Measurements from ENCODE around the gene MARK1.

Gene MARK1

DNA sequence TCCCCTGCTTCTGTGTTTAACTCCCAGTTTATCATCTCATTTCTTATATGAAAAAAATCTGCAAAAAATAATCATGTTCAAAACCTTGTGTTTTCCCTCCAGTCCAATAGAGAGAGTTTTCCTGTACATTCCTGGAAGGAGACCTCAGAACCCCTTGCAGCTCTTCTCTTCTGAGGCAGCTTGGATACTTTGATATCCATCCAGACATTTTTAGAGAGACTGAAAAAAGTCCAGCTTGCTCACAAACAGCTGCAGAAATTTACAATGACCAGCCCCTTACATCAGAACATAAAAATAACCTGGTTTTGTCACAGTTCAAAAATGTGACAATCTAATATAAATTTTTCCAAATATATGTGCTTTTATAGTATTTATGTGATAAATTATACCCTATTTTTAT is 88.9 kb downstream of the MARK1 start:
- Histone ChIP-seq H3K27ac (ENCODE audit: low read length) (no peak overlapping the region), H4K20me1 (ENCODE audit: insufficient read depth, low read length) (no peaks in the 10 kb centered on the region), H3K9ac (ENCODE audit: low read length) (no peak overlapping the region), H3K4me2 (ENCODE audit: low read depth, low read length) (no peak overlapping the region), H3K4me3 (ENCODE audit: low read length) (no peak overlapping the region), H3K9me2 (replicated peaks; ENCODE audit: insufficient read depth, low read length) (no peaks in the 10 kb centered on the region), H3K4me1 (ENCODE audit: low read length) (no peaks in the 10 kb centered on the region), H3K36me3 (replicated peaks; ENCODE audit: insufficient read depth, low read length) (no peaks in the 10 kb centered on the region), H3F3A (ENCODE audit: insufficient read depth, low read length) (no peaks in the 10 kb centered on the region), H3K27me3 (replicated peaks; ENCODE audit: insufficient read depth, low read length) (no peaks in the 10 kb centered on the region), H3K79me2 (ENCODE audit: low read length) (no peaks in the 10 kb centered on the region), H2AFZ (ENCODE audit: low read length) (no peak overlapping the region), H3K9me3 (replicated peaks; ENCODE audit: insufficient read depth, low read length) (no peaks in the 10 kb centered on the region)
- TF ChIP-seq, protein P1, sequence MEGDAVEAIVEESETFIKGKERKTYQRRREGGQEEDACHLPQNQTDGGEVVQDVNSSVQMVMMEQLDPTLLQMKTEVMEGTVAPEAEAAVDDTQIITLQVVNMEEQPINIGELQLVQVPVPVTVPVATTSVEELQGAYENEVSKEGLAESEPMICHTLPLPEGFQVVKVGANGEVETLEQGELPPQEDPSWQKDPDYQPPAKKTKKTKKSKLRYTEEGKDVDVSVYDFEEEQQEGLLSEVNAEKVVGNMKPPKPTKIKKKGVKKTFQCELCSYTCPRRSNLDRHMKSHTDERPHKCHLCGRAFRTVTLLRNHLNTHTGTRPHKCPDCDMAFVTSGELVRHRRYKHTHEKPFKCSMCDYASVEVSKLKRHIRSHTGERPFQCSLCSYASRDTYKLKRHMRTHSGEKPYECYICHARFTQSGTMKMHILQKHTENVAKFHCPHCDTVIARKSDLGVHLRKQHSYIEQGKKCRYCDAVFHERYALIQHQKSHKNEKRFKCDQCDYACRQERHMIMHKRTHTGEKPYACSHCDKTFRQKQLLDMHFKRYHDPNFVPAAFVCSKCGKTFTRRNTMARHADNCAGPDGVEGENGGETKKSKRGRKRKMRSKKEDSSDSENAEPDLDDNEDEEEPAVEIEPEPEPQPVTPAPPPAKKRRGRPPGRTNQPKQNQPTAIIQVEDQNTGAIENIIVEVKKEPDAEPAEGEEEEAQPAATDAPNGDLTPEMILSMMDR (IDR thresholded peaks at IDR 0.05; ENCODE audit: low read length), result no peak
- TF ChIP-seq EZH2 (optimal IDR thresholded peaks at IDR 0.05; ENCODE audit: low read depth, low read length) (no peak), EZH2phosphoT487 (IDR thresholded peaks at IDR 0.05; ENCODE audit: low read length) (no peak)
- no peak for DNase-seq

DNA sequence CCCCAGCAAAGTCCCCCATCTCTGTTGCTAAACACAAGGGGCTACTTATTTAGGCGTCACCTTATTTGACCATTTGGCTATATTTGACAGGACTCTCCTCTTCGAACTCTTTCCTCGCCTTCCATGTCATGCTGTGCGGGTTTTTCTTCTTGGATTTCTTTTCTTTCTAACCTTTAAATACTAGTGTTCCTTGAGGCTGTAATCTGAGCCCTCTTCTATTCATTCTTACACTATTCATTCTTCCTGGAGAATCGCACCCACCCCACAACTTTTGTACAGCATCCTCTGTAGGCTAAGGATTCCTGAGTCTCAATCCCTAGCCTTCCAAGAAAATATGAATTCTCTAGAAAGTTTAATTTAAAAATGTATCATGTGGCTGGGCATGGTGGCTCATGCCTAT is 100.5 kb downstream of the MARK1 start:
- Histone ChIP-seq H3K27me3 (replicated peaks; ENCODE audit: insufficient read depth, low read length) (no peaks in the 10 kb centered on the region), H3K4me3 (ENCODE audit: low read length) (no peak overlapping the region), H3K9me2 (replicated peaks; ENCODE audit: insufficient read depth, low read length) (no peaks in the 10 kb centered on the region), H3K27ac (ENCODE audit: low read length) (no peak overlapping the region), H3F3A (ENCODE audit: insufficient read depth, low read length) (no peaks in the 10 kb centered on the region), H3K4me1 (ENCODE audit: low read length) (no peaks in the 10 kb centered on the region), H4K20me1 (ENCODE audit: insufficient read depth, low read length) (no peaks in the 10 kb centered on the region), H3K9me3 (replicated peaks; ENCODE audit: insufficient read depth, low read length) (no peaks in the 10 kb centered on the region), H2AFZ (ENCODE audit: low read length) (no peak overlapping the region), H3K36me3 (replicated peaks; ENCODE audit: insufficient read depth, low read length) (no peaks in the 10 kb centered on the region), H3K79me2 (ENCODE audit: low read length) (no peaks in the 10 kb centered on the region), H3K4me2 (ENCODE audit: low read depth, low read length) (no peak overlapping the region), H3K9ac (ENCODE audit: low read length) (no peak overlapping the region)
- TF ChIP-seq, protein P1 (IDR thresholded peaks at IDR 0.05; ENCODE audit: low read length), result no peak
- TF ChIP-seq EZH2 (optimal IDR thresholded peaks at IDR 0.05; ENCODE audit: low read depth, low read length), result no peak
- TF ChIP-seq EZH2phosphoT487 (IDR thresholded peaks at IDR 0.05; ENCODE audit: low read length), result no peak
- no peak for DNase-seq

DNA sequence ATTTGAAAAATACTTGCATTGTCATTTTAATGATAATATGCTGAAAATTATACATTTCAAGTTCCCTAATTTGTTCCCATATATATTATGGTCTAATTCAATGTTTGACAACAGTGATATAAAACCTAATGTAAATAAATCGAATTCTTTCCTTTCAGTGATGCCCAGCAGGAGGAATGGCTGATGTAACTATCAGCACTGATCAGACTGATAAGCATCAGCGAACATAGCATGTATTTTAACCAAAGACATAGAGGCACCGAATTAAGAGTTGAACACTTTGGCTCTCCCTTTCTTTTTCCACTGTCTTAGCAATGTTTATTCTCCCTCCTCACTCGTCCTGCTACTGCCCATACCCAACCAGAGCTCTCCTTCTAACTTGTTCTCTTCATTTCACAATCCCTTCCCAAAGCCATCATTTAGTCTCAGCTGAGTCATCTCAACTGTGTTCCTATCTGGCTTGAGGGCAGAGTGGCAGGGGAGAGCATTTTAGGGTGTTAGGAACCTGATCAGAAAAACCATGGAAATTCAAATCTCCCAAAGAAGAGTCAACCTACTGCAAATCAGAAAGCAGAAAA is 103.4 kb downstream of the MARK1 start:
- Histone ChIP-seq H3K79me2 (ENCODE audit: low read length) (no peaks in the 10 kb centered on the region), H3K4me3 (ENCODE audit: low read length) (no peak overlapping the region), H3K9ac (ENCODE audit: low read length) (no peak overlapping the region), H3K27me3 (replicated peaks; ENCODE audit: insufficient read depth, low read length) (no peaks in the 10 kb centered on the region), H3K36me3 (replicated peaks; ENCODE audit: insufficient read depth, low read length) (no peaks in the 10 kb centered on the region), H3K9me3 (replicated peaks; ENCODE audit: insufficient read depth, low read length) (no peaks in the 10 kb centered on the region), H2AFZ (ENCODE audit: low read length) (no peak overlapping the region), H4K20me1 (ENCODE audit: insufficient read depth, low read length) (no peaks in the 10 kb centered on the region), H3K4me2 (ENCODE audit: low read depth, low read length) (no peak overlapping the region), H3K9me2 (replicated peaks; ENCODE audit: insufficient read depth, low read length) (no peaks in the 10 kb centered on the region), H3K27ac (ENCODE audit: low read length) (no peak overlapping the region), H3F3A (ENCODE audit: insufficient read depth, low read length) (no peaks in the 10 kb centered on the region), H3K4me1 (ENCODE audit: low read length) (no peaks in the 10 kb centered on the region)
- DNase-seq, result no peak
- TF ChIP-seq, protein P1 (IDR thresholded peaks at IDR 0.05; ENCODE audit: low read length), result no peak
- TF ChIP-seq EZH2phosphoT487 (IDR thresholded peaks at IDR 0.05; ENCODE audit: low read length) (no peak), EZH2 (optimal IDR thresholded peaks at IDR 0.05; ENCODE audit: low read depth, low read length) (no peak)
